NCI-H146 treated with DMSO at 0.1 percent for 48 hours (cell line): Measurements from ENCODE around the gene PLBD1.

ENCODE experiments used
- DNase-seq: peaks from one replicate; lab custom pipeline; 2025; ENCODE audit not compliant: unreplicated experiment; lab: John Stamatoyannopoulos, UW

The PLBD1 gene

GRCh38 chr12:14567351-14568162 is at the start of gene PLBD1:
PLBD1 (minus strand) TSS chr12:14567883; CDS start chr12:14567696, 187 bp downstream.
- DNase-seq = peak; percentile 17

GRCh38 chr12:14614704-14615121 is 47.0 kb upstream of the PLBD1 start:
- no peak for DNase-seq

GRCh38 chr12:14613718-14614117 is 46.0 kb upstream of the PLBD1 start:
- DNase-seq = no peak

GRCh38 chr12:14612898-14613445 is 45.3 kb upstream of the PLBD1 start:
- no peak for DNase-seq

- DNase-seq = no peak
Observed at GRCh38 chr12:14612250-14612649, 44.6 kb upstream of the PLBD1 start.

- no peak for DNase-seq
Observed at GRCh38 chr12:14611640-14612203, 44.0 kb upstream of the PLBD1 start.

- no peak for DNase-seq
Observed at GRCh38 chr12:14607568-14607967, 39.9 kb upstream of the PLBD1 start.

GRCh38 chr12:14605401-14605989 is 37.8 kb upstream of the PLBD1 start:
- peak; percentile 6 for DNase-seq

GRCh38 chr12:14601692-14602478 is 34.2 kb upstream of the PLBD1 start:
- DNase-seq = peak; percentile 75

- DNase-seq = no peak
Observed at GRCh38 chr12:14597480-14597879, 29.8 kb upstream of the PLBD1 start.

- DNase-seq = no peak
Observed at GRCh38 chr12:14591719-14592118, 24.0 kb upstream of the PLBD1 start.

GRCh38 chr12:14589169-14590004 is 21.7 kb upstream of the PLBD1 start:
- DNase-seq = no peak

GRCh38 chr12:14588571-14588970 is 20.9 kb upstream of the PLBD1 start:
- no peak for DNase-seq

- DNase-seq = no peak
Observed at GRCh38 chr12:14578646-14579045, 11.0 kb upstream of the PLBD1 start.

GRCh38 chr12:14577344-14577743 is 9.7 kb upstream of the PLBD1 start:
- no peak for DNase-seq

- no peak for DNase-seq
Observed at GRCh38 chr12:14576896-14577295, 9.2 kb upstream of the PLBD1 start.

GRCh38 chr12:14575585-14575984 is 7.9 kb upstream of the PLBD1 start:
- DNase-seq = no peak

- no peak for DNase-seq
Observed at GRCh38 chr12:14573118-14573517, 5.4 kb upstream of the PLBD1 start.

- DNase-seq = no peak
Observed at GRCh38 chr12:14572401-14572800, 4.7 kb upstream of the PLBD1 start.

- no peak for DNase-seq
Observed at GRCh38 chr12:14571779-14572178, 4.1 kb upstream of the PLBD1 start.
